GM12878 (cell line): ENCODE results near the gene OLFM2. TPM values are rescaled to one million over a fixed set of nuclear protein-coding genes. Genes with fewer than 3 reads are reported as not detected.

Experiments used
- ATAC-seq: fragments of 200-7000 bp; cut with Tn5 transposase; 3 replicates; pipeline ENCODE4 v1.9.1; 2020; ENCODE audit warnings: mild to moderate bottlenecking, moderate library complexity
- BruUV-seq: library from RNA; stranded (reverse); fragments of 400-500 nt; replicated peaks from 2 replicates; lab custom pipeline; 2021; lab: Mats Ljungman, UMichigan
- CTCF ChIA-PET: fragments of 300-600 bp; sonication (Branson Sonifier 250); formaldehyde crosslinking; extraction: SDS; loops from one replicate; lab custom pipeline; 2021; ENCODE audit warnings: inconsistent platforms; lab: Yijun Ruan, JAX
- POLR2A ChIA-PET: fragments of 350-600 bp; formaldehyde crosslinking; extraction: SDS; loops from one replicate; lab custom pipeline; 2021; ENCODE audit warnings: inconsistent platforms; lab: Charles Lee
- RAD21 ChIA-PET: fragments of 300-600 bp; sonication (Branson Sonifier 250); formaldehyde crosslinking; loops from one replicate; lab custom pipeline; 2023; ENCODE audit warnings: antibody characterized with exemption; ENCODE audit not compliant: unreplicated experiment; lab: Charles Lee
- SMC1A ChIA-PET: fragments of 300-600 bp; sonication (Branson Sonifier 250); formaldehyde crosslinking; loops from one replicate; lab custom pipeline; 2023; ENCODE audit not compliant: unreplicated experiment, uncharacterized antibody; lab: Charles Lee
- DNase-seq: peaks from one replicate; pipeline ENCODE4 v3.0.0-alpha.2; 2011; ENCODE audit warnings: low read depth, low spot score
- FAIRE-seq: peaks from 3 replicates; lab custom pipeline; 2011; peaks lifted over from hg19 to GRCh38; lab: Jason Lieb, UNC
- H2AFZ ChIP-seq: 2 replicates; pipeline ENCODE4 v1.6.0; 2011; ENCODE audit warnings: low read depth, low read length, control low read depth; ENCODE audit not compliant: control insufficient read depth
- H3K27ac ChIP-seq: 2 replicates; pipeline ENCODE4 v1.5.1; 2011; ENCODE audit warnings: control low read depth; ENCODE audit not compliant: control insufficient read depth, insufficient read depth
- H3K27me3 ChIP-seq, 2 experiments: replicated peaks in 1 of 2; 2 replicates each; pipeline versions ENCODE4 v1.6.0 to v1.6.1; 2011; ENCODE audit warnings: low read length in 1 of 2; ENCODE audit not compliant: control insufficient read depth in 2 of 2, insufficient read depth in 2 of 2
- H3K36me3 ChIP-seq, 2 experiments: 2 replicates each; pipeline ENCODE4 v1.5.1; 2011; ENCODE audit warnings: low read length in 1 of 2; ENCODE audit not compliant: control insufficient read depth in 2 of 2, insufficient read depth in 2 of 2
- H3K4me1 ChIP-seq: 2 replicates; pipeline ENCODE4 v1.6.1; 2011; ENCODE audit warnings: mild to moderate bottlenecking, low read length, moderate library complexity, mixed read lengths; ENCODE audit not compliant: control insufficient read depth, insufficient read depth
- H3K4me2 ChIP-seq: 2 replicates; pipeline ENCODE4 v1.6.0; 2011; ENCODE audit warnings: control low read depth; ENCODE audit not compliant: control insufficient read depth, insufficient read depth
- H3K4me3 ChIP-seq: fragments of 200-600 bp; sonication (generic); 2 replicates; pipeline ENCODE4 v1.5.1; 2016
- H3K79me2 ChIP-seq: 2 replicates; pipeline ENCODE4 v1.6.0; 2011; ENCODE audit warnings: low read length; ENCODE audit not compliant: control insufficient read depth, insufficient read depth
- H3K9ac ChIP-seq: 2 replicates; pipeline ENCODE4 v1.8.0; 2011; ENCODE audit warnings: low read length, control low read depth, mixed read lengths; ENCODE audit not compliant: control insufficient read depth, insufficient read depth
- H3K9me3 ChIP-seq: replicated peaks from 3 replicates; pipeline ENCODE4 v1.5.1; 2011; ENCODE audit warnings: mild to moderate bottlenecking, low read length; ENCODE audit not compliant: control insufficient read depth, insufficient read depth
- H4K20me1 ChIP-seq: 2 replicates; pipeline ENCODE4 v1.6.0; 2011; ENCODE audit not compliant: control insufficient read depth, insufficient read depth
- CBFB ChIP-seq: IDR thresholded peaks from 2 replicates; pipeline ENCODE4 v1.6.1; 2016; ENCODE audit warnings: antibody characterized with exemption, low read depth
- CREB1 ChIP-seq: IDR thresholded peaks from 2 replicates; pipeline ENCODE4 v1.6.1; 2012; ENCODE audit warnings: low read depth, mild to moderate bottlenecking, inconsistent platforms
- SMAD1 ChIP-seq: fragments of 450-650 bp; IDR thresholded peaks from 2 replicates; pipeline ENCODE4 v1.6.1; 2018; ENCODE audit warnings: mild to moderate bottlenecking, low read depth; ENCODE audit not compliant: partially characterized antibody
- SMC3 ChIP-seq: IDR thresholded peaks from 2 replicates; pipeline ENCODE4 v1.6.1; 2011; ENCODE audit warnings: low read length, improper control_type of control experiment, borderline replicate concordance
- SREBF2 ChIP-seq: IDR thresholded peaks from 2 replicates; pipeline ENCODE4 v1.6.1; 2012; ENCODE audit warnings: mild to moderate bottlenecking, low read length
- TCF7 ChIP-seq: IDR thresholded peaks from 2 replicates; pipeline ENCODE4 v1.6.1; 2014; ENCODE audit warnings: antibody characterized with exemption, borderline replicate concordance
- USF2 ChIP-seq: IDR thresholded peaks from 2 replicates; pipeline ENCODE4 v1.6.1; 2011; ENCODE audit warnings: low read depth, low read length, improper control_type of control experiment, borderline replicate concordance
- ZBTB33 ChIP-seq: fragments of 450-650 bp; IDR thresholded peaks from 2 replicates; pipeline ENCODE4 v1.6.1; 2017; ENCODE audit warnings: mild to moderate bottlenecking
- ZNF622 ChIP-seq: fragments of 450-650 bp; IDR thresholded peaks from 2 replicates; pipeline ENCODE4 v1.6.1; 2017; ENCODE audit warnings: mild to moderate bottlenecking, inconsistent platforms
- WGBS: methylation state at CpG from one replicate; pipeline ENCODE4 v1.1.6; 2016; ENCODE audit warnings: low lambda C conversion rate; ENCODE audit not compliant: insufficient replicate concordance, insufficient coverage; ENCODE audit errors: missing lambda C conversion rate; 5-methylcytosine and 5-hydroxymethylcytosine counted together
- in situ Hi-C: fragments of 300-500 bp; cut with MboI; formaldehyde crosslinking; loops from 9 replicates; pipeline ENCODE4 v1.14.3; 2018; ENCODE audit warnings: mixed read lengths
- intact Hi-C: fragments of 100-400 bp; cut with micrococcal nuclease; formaldehyde crosslinking; loops from one replicate; pipeline ENCODE4 v1.14.2; 2022; ENCODE audit not compliant: unreplicated experiment
- polyA plus RNA-seq, 11 experiments: library from polyadenylated mRNA; depleted of rRNA in 4 of 11; unstranded in 6 of 11; stranded (reverse) in 5 of 11; fragments of >200 nt; fragmentation: Nextera tagmentation in 4 of 11; fragmentation: Illumina TruSeq in 1 of 11; extraction: Ambion mirVana in 4 of 11; extraction: Trizol in 1 of 11; gene quantifications; 1 replicate in 1 of 11; 2 replicates in 10 of 11; pipeline versions ENCODE4 v1.2.1 to v1.2.3, GENCODE V29; 2011 to 2016; ENCODE audit warnings: inconsistent platforms in 2 of 11, missing spikeins in 2 of 11, low read depth in 1 of 11
- total RNA-seq, 4 experiments: library from RNA; depleted of rRNA in 3 of 4; stranded (reverse); fragments of >200 nt in 3 of 4; fragmentation: Illumina TruSeq in 1 of 4; extraction: Trizol in 1 of 4; gene quantifications; 2 replicates each; pipeline versions ENCODE4 v1.2.1 to v1.2.3, GENCODE V29; 2013 to 2021

The OLFM2 gene
- total and polyA plus RNA-seq, 10 of the 15 experiments (the other 5 are each of a cell fraction or from before 2014, with no cell fraction given): 0.07 to 3.5 (median 0.27) TPM; not detected in 5

DNA sequence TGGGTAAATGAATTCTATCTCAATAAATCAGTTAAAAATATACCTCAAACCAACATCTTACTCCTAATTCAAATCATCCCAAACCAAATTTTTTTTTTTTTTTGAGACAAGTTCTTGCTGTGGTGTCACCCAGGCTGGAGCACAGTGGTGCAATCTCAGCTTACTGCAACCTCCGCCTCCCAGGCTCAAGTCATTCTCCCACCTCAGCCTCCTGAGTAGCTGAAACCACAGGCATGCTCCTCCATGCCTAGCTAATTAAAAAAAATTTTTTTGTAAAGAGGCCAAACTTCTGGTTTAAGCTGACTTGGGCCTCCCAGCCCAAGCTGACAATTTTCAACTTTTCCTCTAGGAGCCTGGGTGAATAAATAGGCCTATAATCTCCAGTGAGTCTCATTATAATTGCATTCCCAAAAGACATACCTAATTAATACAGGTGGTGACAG lies 22.1 kb upstream of the OLFM2 start (continued):
- TF ChIP-seq ZBTB33: no peak
- no peak for TF ChIP-seq TCF7

DNA sequence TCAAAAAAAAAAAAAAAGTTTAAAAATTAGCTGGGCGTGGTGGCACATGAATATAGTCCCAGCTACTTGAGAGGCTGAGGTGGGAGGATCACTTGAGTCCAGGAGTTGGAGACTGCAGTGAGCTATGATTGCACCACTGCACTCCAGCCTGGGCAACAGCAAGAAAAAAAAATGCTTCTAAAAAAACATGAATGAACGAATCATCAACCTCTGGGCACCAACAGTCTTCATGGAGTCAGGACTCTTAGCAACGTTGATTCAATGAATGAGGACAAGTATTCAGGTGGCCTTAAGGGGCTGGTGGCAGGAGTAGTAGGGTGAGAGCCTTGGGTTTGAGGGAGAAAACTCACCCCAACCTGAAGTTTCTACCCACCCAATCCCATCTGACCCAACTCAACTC lies 20.6 kb upstream of the OLFM2 start:
- no peak for FAIRE-seq
- TF ChIP-seq CREB1: no peak
- no peak for TF ChIP-seq SMC3
- no peak for TF ChIP-seq USF2
- TF ChIP-seq SMAD1: no peak
- no peak for TF ChIP-seq CBFB
- no peak for TF ChIP-seq ZNF622
- no peak for TF ChIP-seq TCF7
- TF ChIP-seq SREBF2: no peak
- WGBS: 10% methylated on average over 3 of the region's 3 CpGs

More for the DNA sequence above, 20.6 kb upstream of the OLFM2 start:
- no peaks in the 10 kb centered on the region for H4K20me1 ChIP-seq
- H3K4me1 ChIP-seq: no peaks in the 10 kb centered on the region
- H3K9me3 ChIP-seq: no peaks in the 10 kb centered on the region
- no peak overlapping the region for H2AFZ ChIP-seq
- POLR2A ChIA-PET: interaction anchor here (0.6 kb wide), 1 partner anchor 34 kb away, joined by 4 read pairs; no protein-coding TSS in a partner anchor
- no TSS peak for BruUV-seq
- no peak for ATAC-seq
- intact Hi-C loops (no loop called here), in situ Hi-C loops (no loop called here)
- SMC1A ChIA-PET: interaction anchor here (1.8 kb wide), 1 partner anchor 71 kb away, joined by 5 read pairs; no protein-coding TSS in a partner anchor
- no peak overlapping the region for H3K27ac ChIP-seq
- H3K27me3 ChIP-seq: no peaks in the 10 kb centered on the region; a peak in 1 of 4 replicates
- no peak overlapping the region for H3K9ac ChIP-seq
- no peaks in the 10 kb centered on the region for H3K79me2 ChIP-seq
- DNase-seq: no peak
- RAD21 ChIA-PET: no interaction called here
- CTCF ChIA-PET: interaction anchor here (0.7 kb wide), 1 partner anchor 338 kb away, joined by 3 read pairs; no protein-coding TSS in a partner anchor
- no peak overlapping the region for H3K4me2 ChIP-seq
- no peak overlapping the region for H3K4me3 ChIP-seq
- H3K36me3 ChIP-seq: no peaks in the 10 kb centered on the region
